HepG2 (cell line): ENCODE data around the gene ZC3H12A.

Source experiments
- FOXP1 ChIP-seq, 2 experiments: fragments of 450-650 bp in 1 of 2; IDR thresholded peaks; 2 replicates each; pipeline ENCODE4 v1.6.1; 2017 to 2018; ENCODE audit warnings: antibody characterized with exemption in 1 of 2
- HNF4G ChIP-seq, 2 experiments: sonication (generic) in 1 of 2; formaldehyde crosslinking in 1 of 2; IDR thresholded peaks; 2 replicates each; pipeline versions ENCODE4 v1.4.0 to v1.6.1; 2011 to 2020; ENCODE audit warnings: borderline replicate concordance in 2 of 2, low read depth in 2 of 2, mild to moderate bottlenecking in 2 of 2, low read length in 1 of 2, missing genetic modification reagents in 1 of 2, moderate library complexity in 1 of 2
- KLF9 ChIP-seq: IDR thresholded peaks from 2 replicates; pipeline ENCODE4 v1.6.1; 2016; ENCODE audit warnings: low read depth
- NBN ChIP-seq: fragments of 450-650 bp; conservative IDR thresholded peaks from 2 replicates; pipeline ENCODE4 v1.6.1; 2017
- SP1 ChIP-seq, 2 experiments: fragments of 450-650 bp in 1 of 2; sonication (generic) in 1 of 2; formaldehyde crosslinking in 1 of 2; IDR thresholded peaks; 2 replicates each; pipeline versions ENCODE4 v1.4.0 to v1.6.1; 2016 to 2020; ENCODE audit warnings: missing genetic modification reagents in 1 of 2
- ZNF552 ChIP-seq: sonication (generic); formaldehyde crosslinking; IDR thresholded peaks from 2 replicates; pipeline ENCODE4 v1.9.0; 2022; ENCODE audit warnings: missing genetic modification reagents, mild to moderate bottlenecking, borderline replicate concordance

GRCh38 chr1:37425221-37425620 lies 49.2 kb upstream of the ZC3H12A start:
- no peak for TF ChIP-seq ZNF552 (CRISPR knock-in tag)
- no peak for TF ChIP-seq FOXP1 (IDR thresholded peaks at IDR 0.05)
- no peak for TF ChIP-seq FOXP1 (CRISPR knock-in tag; IDR thresholded peaks at IDR 0.05)
- TF ChIP-seq SP1 (IDR thresholded peaks at IDR 0.05) = no peak
- no peak for TF ChIP-seq SP1 (CRISPR knock-in tag; IDR thresholded peaks at IDR 0.05)
- TF ChIP-seq HNF4G (IDR thresholded peaks at IDR 0.05; ENCODE audit: borderline replicate concordance, low read depth, low read length) = no peak
- TF ChIP-seq HNF4G (CRISPR knock-in tag; IDR thresholded peaks at IDR 0.05; ENCODE audit: borderline replicate concordance, low read depth) = no peak
- TF ChIP-seq NBN = no peak
- no peak for TF ChIP-seq KLF9
